HL-60/S4 (cell line): Measurements from ENCODE around the gene CCDC80.
"Not testable (repeated sequence)": the region's sequence is repeated elsewhere in the genome, so short reads cannot be mapped to it uniquely, and the experiment has no call there.

Experiments
- in situ Hi-C: fragments of 300-500 bp; cut with MboI; formaldehyde crosslinking; loops from 2 replicates; pipeline ENCODE4 v1.14.3; 2022; ENCODE audit warnings: low sequenced_read_pairs

The CCDC80 gene

GRCh38 chr3:112640930-112641801, at the start of gene CCDC80:
Gene CCDC80 (minus strand): TSS chr3:112641143. CDS start chr3:112639905, 1,238 bp downstream.
- in situ Hi-C loops, result loop anchor here (10.0 kb wide), 1 partner anchor 644 kb away; no protein-coding TSS in a partner anchor

DNA sequence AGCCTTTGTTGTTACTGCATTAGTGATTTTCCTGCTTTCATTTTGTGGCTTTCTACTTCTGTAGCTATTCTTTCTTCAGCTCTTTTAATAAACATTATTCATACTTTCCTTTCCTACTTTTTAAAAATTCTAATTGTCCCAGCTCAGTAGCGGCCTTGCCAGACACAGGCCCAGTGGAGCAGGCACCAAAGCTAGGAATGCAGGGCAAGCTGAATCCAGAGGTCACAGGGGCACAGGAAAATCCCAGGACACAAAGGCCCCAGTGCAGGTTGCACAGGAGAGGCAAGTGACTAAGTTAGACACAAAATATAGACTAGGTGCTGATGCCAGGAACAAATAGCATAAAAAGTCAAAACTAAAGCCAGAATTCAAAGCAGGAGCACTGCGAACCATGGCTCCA, 49.0 kb upstream of the CCDC80 start:
- in situ Hi-C loops, result no loop called here

GRCh38 chr3:112689385-112689784, 48.4 kb upstream of the CCDC80 start:
- in situ Hi-C loops, result no loop called here

DNA sequence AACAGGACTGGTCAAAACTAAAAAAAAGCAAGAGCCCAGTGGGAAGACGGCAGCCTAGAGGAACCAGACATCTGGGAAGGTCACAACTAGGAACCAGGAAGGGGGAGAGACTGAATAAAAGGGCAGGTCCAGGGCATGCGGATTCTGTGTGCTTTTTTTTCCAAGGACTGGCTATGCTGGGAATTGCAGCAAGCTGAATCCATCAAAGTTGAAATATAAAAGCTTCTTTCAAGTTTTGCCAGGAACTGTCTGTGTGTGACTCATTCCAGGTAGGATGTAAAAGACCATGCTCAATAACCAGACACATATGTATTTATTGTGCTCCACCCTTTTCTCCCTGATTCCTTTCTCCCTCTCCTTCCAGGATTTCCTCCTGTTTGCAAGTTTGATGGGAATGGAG, 47.9 kb upstream of the CCDC80 start:
- in situ Hi-C loops, result no loop called here

DNA sequence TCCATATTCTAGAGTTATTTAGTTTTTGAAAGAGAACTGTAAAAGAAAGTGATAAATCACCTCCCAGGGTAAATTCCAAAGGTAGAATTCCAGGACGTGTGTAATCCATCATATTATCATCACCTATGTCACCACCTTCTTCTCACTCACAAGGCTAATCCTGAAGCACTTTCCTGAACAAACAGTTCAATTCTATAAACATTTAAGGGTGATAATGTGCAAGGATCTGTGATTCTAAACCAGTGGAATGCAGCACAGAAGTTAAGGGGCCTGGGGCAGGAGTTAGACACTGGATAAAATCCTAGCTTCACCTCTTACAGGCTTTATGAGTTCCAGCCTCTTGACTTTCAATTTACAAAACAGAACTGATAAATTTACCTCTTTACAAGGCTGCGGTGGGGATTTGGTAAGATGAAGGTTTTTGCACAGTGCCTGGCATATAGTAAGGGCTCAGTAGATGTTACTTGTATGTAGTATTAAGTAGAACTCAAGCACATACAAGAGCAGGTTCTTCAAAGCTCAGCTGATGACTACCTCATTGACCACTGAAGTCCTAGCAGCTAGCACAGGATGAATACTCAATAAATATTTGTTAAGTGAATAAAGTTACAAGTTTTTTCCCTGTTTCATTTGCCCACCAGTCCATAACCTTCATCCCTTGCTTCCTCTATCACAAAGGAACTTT, 47.3 kb upstream of the CCDC80 start:
- in situ Hi-C loops, result no loop called here

GRCh38 chr3:112687616-112688015, 46.7 kb upstream of the CCDC80 start:
- in situ Hi-C loops, result no loop called here

- in situ Hi-C loops, result no loop called here
Measured at GRCh38 chr3:112687211-112687610, 46.3 kb upstream of the CCDC80 start.

- in situ Hi-C loops, result no loop called here
Measured at GRCh38 chr3:112685956-112686799, 45.2 kb upstream of the CCDC80 start.

- in situ Hi-C loops, result no loop called here
Measured at GRCh38 chr3:112685420-112685819, 44.5 kb upstream of the CCDC80 start.

- in situ Hi-C loops, result no loop called here
Measured at GRCh38 chr3:112682361-112682760, 41.4 kb upstream of the CCDC80 start.

GRCh38 chr3:112681822-112682325, 40.9 kb upstream of the CCDC80 start:
- in situ Hi-C loops, result no loop called here

GRCh38 chr3:112676659-112677234, 35.8 kb upstream of the CCDC80 start:
- in situ Hi-C loops, result no loop called here

DNA sequence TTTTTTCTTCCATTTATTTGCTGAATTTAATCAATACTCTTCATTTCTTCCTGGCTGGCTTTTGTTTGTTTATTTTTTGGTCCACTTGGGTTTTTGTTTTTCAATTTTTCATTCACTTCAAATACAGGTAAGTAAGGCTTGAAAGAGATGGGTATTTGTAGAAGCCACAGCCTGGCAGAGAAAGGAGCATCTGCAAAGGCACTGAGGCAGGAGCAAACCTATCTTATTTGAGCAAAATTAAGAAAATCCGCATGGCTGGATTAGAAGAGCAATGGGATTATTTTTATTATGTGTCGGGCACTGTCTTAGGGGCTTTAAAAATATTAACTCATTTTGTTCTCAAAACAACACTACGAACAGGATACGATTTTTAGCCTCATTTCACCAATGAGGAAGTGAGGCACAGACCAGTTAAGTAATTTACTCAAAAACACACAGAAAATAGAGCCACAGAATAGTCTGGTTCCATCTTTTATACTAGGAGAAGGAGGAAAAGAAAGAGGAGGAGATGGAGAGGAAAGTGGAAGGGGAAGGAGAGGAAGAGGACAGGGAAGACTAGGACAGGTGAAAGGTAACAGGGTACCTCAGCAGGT, 35.1 kb upstream of the CCDC80 start:
- in situ Hi-C loops, result no loop called here

DNA sequence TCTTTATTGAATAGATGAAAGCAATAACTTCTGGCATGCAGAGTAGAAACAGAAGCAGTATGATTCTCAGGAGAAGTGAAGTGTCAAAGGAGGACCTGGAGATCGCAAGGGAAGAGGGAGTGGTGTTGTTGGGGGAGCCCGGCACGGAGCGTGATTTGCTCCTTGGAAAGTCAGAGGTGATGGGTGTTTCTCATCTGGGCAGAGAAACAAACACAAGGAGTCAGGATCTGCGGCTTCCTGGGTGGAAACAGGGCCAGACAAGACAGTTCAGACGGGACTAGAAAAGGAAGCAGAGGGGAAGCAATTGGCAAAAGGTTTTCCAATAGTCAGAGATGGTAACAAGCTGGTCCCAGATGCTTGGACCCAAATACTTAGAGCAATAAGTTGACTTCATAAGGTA, 34.4 kb upstream of the CCDC80 start:
- in situ Hi-C loops, result no loop called here

DNA sequence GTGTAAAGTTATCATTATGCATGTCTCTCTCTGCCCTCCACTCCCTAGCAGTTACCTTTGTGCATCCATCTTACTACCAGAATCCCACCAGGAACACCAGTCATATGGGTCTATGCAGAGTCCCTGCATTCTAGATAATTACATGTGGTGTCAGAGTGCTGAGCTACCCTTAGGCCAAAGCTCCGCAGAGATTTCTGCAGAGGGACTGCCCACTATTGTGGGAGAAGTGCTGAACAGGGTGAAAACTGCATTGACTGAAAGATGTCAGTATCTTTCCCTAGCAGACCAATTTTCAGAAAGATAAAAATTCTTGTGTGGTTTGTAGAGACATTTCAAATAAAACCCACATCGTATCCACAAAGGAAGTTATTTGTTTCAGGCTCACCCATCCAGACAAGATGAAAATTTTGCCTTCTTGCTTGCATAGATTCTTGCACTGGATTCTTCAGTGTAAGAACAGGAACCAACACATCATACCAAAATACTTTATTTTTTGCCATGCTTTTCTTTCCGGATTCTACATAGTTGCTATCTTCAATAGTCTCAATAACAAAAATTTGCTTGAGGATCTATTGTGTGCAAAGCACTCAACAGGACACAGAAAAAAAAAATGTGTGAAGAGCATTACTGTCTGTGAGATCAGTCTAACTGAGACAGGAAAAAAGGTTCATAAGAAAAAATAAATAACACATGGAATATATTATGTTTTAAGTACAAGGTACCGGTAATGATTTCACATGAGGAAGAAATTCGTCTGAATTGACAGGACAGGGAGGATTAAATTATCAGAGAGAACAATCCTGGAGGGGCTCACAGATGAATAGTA, 32.0 kb upstream of the CCDC80 start:
- in situ Hi-C loops, result no loop called here

GRCh38 chr3:112671930-112672715, 31.2 kb upstream of the CCDC80 start:
- in situ Hi-C loops, result no loop called here

- in situ Hi-C loops, result no loop called here
Measured at GRCh38 chr3:112670824-112671223, 29.9 kb upstream of the CCDC80 start.

- in situ Hi-C loops, result no loop called here
Measured at GRCh38 chr3:112667599-112667998, 26.7 kb upstream of the CCDC80 start.

- in situ Hi-C loops, result not testable (repeated sequence)
Measured at GRCh38 chr3:112665009-112665408, 24.1 kb upstream of the CCDC80 start.
